Lung (tissue), 12 donors: ENCODE results near the gene PRKCE. TPM values are rescaled to one million over a fixed set of nuclear protein-coding genes. Genes with fewer than 3 reads are reported as not detected.

ENCODE experiments used
- ATAC-seq: fragments of 200-7000 bp; cut with Tn5 transposase; one replicate; pipeline ENCODE4 v1.9.1; 2020; ENCODE audit warnings: moderate number of reproducible peaks; ENCODE audit not compliant: insufficient read depth, low FRiP score
- DNase-seq, 3 donors: peaks; one replicate each; pipeline ENCODE4 v3.0.0-alpha.2; 2013 to 2017
- H3K27ac ChIP-seq, 2 donors: one replicate each; pipeline ENCODE4 v1.5.1; 2013; ENCODE audit warnings: mild to moderate bottlenecking in 2 of 2, moderate library complexity in 2 of 2, control low read depth in 1 of 2, inconsistent platforms in 1 of 2, low read depth in 1 of 2, low read length in 1 of 2
- H3K27me3 ChIP-seq, 3 donors: one replicate each; pipeline ENCODE4 v1.5.1; 2013; ENCODE audit warnings: low read length in 2 of 3; ENCODE audit not compliant: control insufficient read depth in 3 of 3, insufficient read depth in 3 of 3
- H3K36me3 ChIP-seq, 4 donors: one replicate each; pipeline ENCODE4 v1.5.1; 2013; ENCODE audit warnings: low read length in 4 of 4, mild to moderate bottlenecking in 1 of 4, moderate library complexity in 1 of 4; ENCODE audit not compliant: control insufficient read depth in 4 of 4, insufficient read depth in 4 of 4
- H3K4me1 ChIP-seq, 5 donors: one replicate each; pipeline ENCODE4 v1.5.1; 2013; ENCODE audit warnings: low read length in 5 of 5, mild to moderate bottlenecking in 2 of 5, moderate library complexity in 1 of 5; ENCODE audit not compliant: control insufficient read depth in 5 of 5, insufficient read depth in 5 of 5
- H3K4me3 ChIP-seq: one replicate; pipeline ENCODE4 v1.5.1; 2013; ENCODE audit warnings: mild to moderate bottlenecking, control low read depth, moderate library complexity
- H3K9ac ChIP-seq, 2 donors: one replicate each; pipeline ENCODE4 v1.5.1; 2013; ENCODE audit warnings: low read length in 2 of 2, control low read depth in 1 of 2; ENCODE audit not compliant: insufficient read depth in 1 of 2
- H3K9me3 ChIP-seq, 4 donors: one replicate each; pipeline ENCODE4 v1.5.1; 2013; ENCODE audit warnings: low read length in 3 of 4, mild to moderate bottlenecking in 1 of 4, moderate library complexity in 1 of 4; ENCODE audit not compliant: control insufficient read depth in 4 of 4, insufficient read depth in 3 of 4
- WGBS, 2 donors: extraction: QIAGEN DNeasy Blood & Tissue Kit; methylation state at CpG; one replicate each; pipeline ENCODE4 v1.1.7; 2013; 5-methylcytosine and 5-hydroxymethylcytosine counted together
- polyA plus RNA-seq, 2 donors: library from polyadenylated mRNA; stranded (reverse); fragments of 200-250 nt; gene quantifications; one replicate each; pipeline ENCODE4 v1.2.1, GENCODE V29; 2013
- total RNA-seq, 2 donors: library from RNA; depleted of rRNA in 1 of 2; stranded (reverse); fragments of >200 nt in 1 of 2; gene quantifications; one replicate each; pipeline ENCODE4 v1.2.1, GENCODE V29; 2014 to 2021
- TF ChIP-seq, protein P1 (sequence below): IDR thresholded peaks from 2 replicates; pipeline ENCODE4 v1.5.1; 2012; ENCODE audit warnings: mild to moderate bottlenecking; ENCODE audit errors: control extremely low read depth, extremely low read depth
- donor health status: control.
- donor health status: control.
- donor health status: Bipolar disorder and iron deficiency.
- donor health status: healthy.
- donor health status: DM: yes; HTN: yes; CAD: no.

PRKCE gene
- total and polyA plus RNA-seq, 4 donors: 12.5 to 82.2 (median 32.1) TPM

- Histone ChIP-seq H3K4me3 (no peak overlapping the region), H3K9ac (no peak overlapping the region), H3K27me3 (no peaks in the 10 kb centered on the region), H3K36me3 (no peaks in the 10 kb centered on the region), H3K27ac (no peak overlapping the region), H3K9me3 (no peaks in the 10 kb centered on the region), H3K4me1 (peaks cover 0 to 9% (median 0%) of the 10 kb centered on the region in 5 donors)
- 83 to 87% methylated on average over 8 of the region's 8 CpGs for WGBS, 2 donors
- DNase-seq: no peak
- no peak for ATAC-seq
- TF ChIP-seq, protein P1, sequence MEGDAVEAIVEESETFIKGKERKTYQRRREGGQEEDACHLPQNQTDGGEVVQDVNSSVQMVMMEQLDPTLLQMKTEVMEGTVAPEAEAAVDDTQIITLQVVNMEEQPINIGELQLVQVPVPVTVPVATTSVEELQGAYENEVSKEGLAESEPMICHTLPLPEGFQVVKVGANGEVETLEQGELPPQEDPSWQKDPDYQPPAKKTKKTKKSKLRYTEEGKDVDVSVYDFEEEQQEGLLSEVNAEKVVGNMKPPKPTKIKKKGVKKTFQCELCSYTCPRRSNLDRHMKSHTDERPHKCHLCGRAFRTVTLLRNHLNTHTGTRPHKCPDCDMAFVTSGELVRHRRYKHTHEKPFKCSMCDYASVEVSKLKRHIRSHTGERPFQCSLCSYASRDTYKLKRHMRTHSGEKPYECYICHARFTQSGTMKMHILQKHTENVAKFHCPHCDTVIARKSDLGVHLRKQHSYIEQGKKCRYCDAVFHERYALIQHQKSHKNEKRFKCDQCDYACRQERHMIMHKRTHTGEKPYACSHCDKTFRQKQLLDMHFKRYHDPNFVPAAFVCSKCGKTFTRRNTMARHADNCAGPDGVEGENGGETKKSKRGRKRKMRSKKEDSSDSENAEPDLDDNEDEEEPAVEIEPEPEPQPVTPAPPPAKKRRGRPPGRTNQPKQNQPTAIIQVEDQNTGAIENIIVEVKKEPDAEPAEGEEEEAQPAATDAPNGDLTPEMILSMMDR: no peak
These were observed 585.7 kb downstream of the PRKCE start for GRCh38 chr2:46236876-46237859.

Other genes with a start within 250 kb of the PRKCE start
- 10 to 100 TPM; 14.8 to 30.6 TPM for gene SRBD1, start 40.4 kb upstream of the PRKCE start, total RNA-seq
- 1 to 10 TPM; 5.6 to 8.1 TPM for gene SRBD1, start 40.4 kb upstream of the PRKCE start, polyA plus RNA-seq